IMR-90 (cell line): ENCODE data around the gene TRMO. TPM values are rescaled to one million over a fixed set of nuclear protein-coding genes. Genes with fewer than 3 reads are reported as not detected.

Experiments used
- ATAC-seq: fragments of 200-7000 bp; cut with Tn5 transposase; 2 replicates; pipeline ENCODE4 v1.9.1; 2020; ENCODE audit warnings: low read depth, mild to moderate bottlenecking, moderate library complexity
- BruUV-seq: library from RNA; stranded (reverse); fragments of 400-500 nt; replicated peaks from 2 replicates; lab custom pipeline; 2021; lab: Mats Ljungman, UMichigan
- CTCF ChIA-PET: fragments of 300-600 bp; formaldehyde crosslinking; extraction: SDS; loops from one replicate; lab custom pipeline; 2021; ENCODE audit warnings: antibody characterized with exemption; lab: Yijun Ruan, JAX
- POLR2A ChIA-PET: fragments of 300-600 bp; sonication (Branson Sonifier 250); formaldehyde crosslinking; loops from one replicate; lab custom pipeline; 2022; ENCODE audit warnings: antibody characterized with exemption; ENCODE audit not compliant: unreplicated experiment; lab: Charles Lee
- DNase-seq: peaks from one replicate; pipeline ENCODE4 v3.0.0; 2013
- H2AFZ ChIP-seq: replicated peaks from 2 replicates; pipeline ENCODE3; 2013; ENCODE audit warnings: low read length, mild to moderate bottlenecking; ENCODE audit not compliant: poor library complexity
- H2AK5ac ChIP-seq: 2 replicates; pipeline ENCODE4 v1.6.1; 2013; ENCODE audit warnings: low read depth, low read length, inconsistent platforms
- H2AK9ac ChIP-seq: replicated peaks from 2 replicates; pipeline ENCODE3; 2013; ENCODE audit warnings: mild to moderate bottlenecking, low read depth, low read length, moderate library complexity; ENCODE audit not compliant: poor library complexity
- H2BK120ac ChIP-seq: 2 replicates; pipeline ENCODE4 v1.6.1; 2013; ENCODE audit warnings: low read depth, low read length, inconsistent platforms
- H2BK15ac ChIP-seq: 3 replicates; pipeline ENCODE4 v1.6.1; 2013; ENCODE audit warnings: low read depth, low read length, inconsistent platforms
- H2BK20ac ChIP-seq: 2 replicates; pipeline ENCODE4 v1.6.1; 2013; ENCODE audit warnings: low read depth, mild to moderate bottlenecking, inconsistent platforms, low read length, moderate library complexity
- H2BK5ac ChIP-seq: 2 replicates; pipeline ENCODE4 v1.6.1; 2013; ENCODE audit warnings: mild to moderate bottlenecking, low read depth, low read length, inconsistent platforms; ENCODE audit not compliant: poor library complexity, severe bottlenecking
- H3K14ac ChIP-seq: replicated peaks from 2 replicates; pipeline ENCODE4 v1.6.1; 2013; ENCODE audit warnings: low read depth, low read length, inconsistent platforms
- H3K18ac ChIP-seq: 2 replicates; pipeline ENCODE4 v1.6.1; 2013; ENCODE audit warnings: low read depth, low read length, control low read depth
- H3K23ac ChIP-seq: 2 replicates; pipeline ENCODE4 v1.6.1; 2013; ENCODE audit warnings: low read depth, low read length, inconsistent platforms
- H3K27ac ChIP-seq: 2 replicates; pipeline ENCODE4 v1.5.1; 2013; ENCODE audit warnings: mild to moderate bottlenecking, control low read depth, low read length; ENCODE audit not compliant: insufficient read depth
- H3K27me3 ChIP-seq: 2 replicates; pipeline ENCODE4 v1.6.1; 2013; ENCODE audit warnings: low read length; ENCODE audit not compliant: control insufficient read depth, insufficient read depth
- H3K36me3 ChIP-seq: 2 replicates; pipeline ENCODE4 v1.6.1; 2013; ENCODE audit warnings: low read length, mixed read lengths; ENCODE audit not compliant: control insufficient read depth, insufficient read depth
- H3K4ac ChIP-seq: 2 replicates; pipeline ENCODE4 v1.6.1; 2013; ENCODE audit warnings: low read depth, low read length, inconsistent platforms
- H3K4me1 ChIP-seq: 2 replicates; pipeline ENCODE4 v1.6.1; 2013; ENCODE audit warnings: low read length, mixed read lengths; ENCODE audit not compliant: control insufficient read depth, insufficient read depth
- H3K4me2 ChIP-seq: 2 replicates; pipeline ENCODE4 v1.6.1; 2013; ENCODE audit warnings: low read depth, mild to moderate bottlenecking, control low read depth, low read length, moderate library complexity
- H3K4me3 ChIP-seq: 2 replicates; pipeline ENCODE4 v1.5.1; 2013; ENCODE audit warnings: low read depth, mild to moderate bottlenecking, control low read depth, low read length, moderate library complexity; ENCODE audit not compliant: insufficient read depth
- H3K56ac ChIP-seq: 2 replicates; pipeline ENCODE4 v1.6.1; 2013; ENCODE audit warnings: low read length, inconsistent platforms; ENCODE audit not compliant: insufficient read depth; ENCODE audit errors: extremely low read depth
- H3K79me1 ChIP-seq, 2 experiments: 2 replicates each; pipeline ENCODE4 v1.6.1; 2013; ENCODE audit warnings: low read length in 2 of 2, inconsistent platforms in 1 of 2, low read depth in 1 of 2
- H3K9ac ChIP-seq: 2 replicates; pipeline ENCODE4 v1.6.1; 2013; ENCODE audit warnings: low read depth, low read length, control low read depth
- H3K9me1 ChIP-seq: 2 replicates; pipeline ENCODE4 v1.6.1; 2013; ENCODE audit warnings: low read length, inconsistent platforms; ENCODE audit not compliant: insufficient read depth
- H3K9me3 ChIP-seq: 2 replicates; pipeline ENCODE4 v1.6.1; 2013; ENCODE audit warnings: low read length; ENCODE audit not compliant: control insufficient read depth, insufficient read depth
- H4K20me1 ChIP-seq: 2 replicates; pipeline ENCODE4 v1.6.1; 2013; ENCODE audit warnings: low read length, inconsistent platforms; ENCODE audit not compliant: insufficient read depth
- H4K5ac ChIP-seq: 2 replicates; pipeline ENCODE4 v1.6.1; 2013; ENCODE audit warnings: mild to moderate bottlenecking, low read depth, low read length, control low read depth
- H4K8ac ChIP-seq, 2 experiments: 2 replicates each; pipeline ENCODE4 v1.6.1; 2013; ENCODE audit warnings: low read depth in 2 of 2, low read length in 2 of 2, control low read depth in 1 of 2, inconsistent platforms in 1 of 2
- H4K91ac ChIP-seq: 2 replicates; pipeline ENCODE4 v1.6.1; 2013; ENCODE audit warnings: low read depth, low read length, inconsistent platforms; ENCODE audit not compliant: insufficient read depth
- BHLHE40 ChIP-seq: fragments of 150-350 bp; IDR thresholded peaks from 2 replicates; pipeline ENCODE4 v1.6.1; 2016; ENCODE audit warnings: mild to moderate bottlenecking, low read depth, low read length
- CEBPB ChIP-seq: IDR thresholded peaks from 2 replicates; pipeline ENCODE4 v1.6.1; 2012; ENCODE audit warnings: low read depth, low read length, improper control_type of control experiment
- CHD1 ChIP-seq: IDR thresholded peaks from 2 replicates; pipeline ENCODE4 v1.6.1; 2012; ENCODE audit warnings: low read depth, low read length, improper control_type of control experiment
- CTCF ChIP-seq: conservative IDR thresholded peaks from 2 replicates; pipeline ENCODE4 v1.5.1; 2012; ENCODE audit warnings: mild to moderate bottlenecking, low read depth, low read length, improper control_type of control experiment
- FOS ChIP-seq: fragments of 150-350 bp; IDR thresholded peaks from 2 replicates; pipeline ENCODE4 v1.6.1; 2016; ENCODE audit warnings: low read depth, low read length
- MAFK ChIP-seq: IDR thresholded peaks from 2 replicates; pipeline ENCODE4 v1.6.1; 2012; ENCODE audit warnings: low read depth, low read length, improper control_type of control experiment
- MAZ ChIP-seq: IDR thresholded peaks from 2 replicates; pipeline ENCODE4 v1.6.1; 2012; ENCODE audit warnings: low read depth, mild to moderate bottlenecking, low read length, improper control_type of control experiment, moderate library complexity, borderline replicate concordance
- MXI1 ChIP-seq: IDR thresholded peaks from 2 replicates; pipeline ENCODE4 v1.6.1; 2012; ENCODE audit warnings: low read depth, mild to moderate bottlenecking, low read length, moderate library complexity, borderline replicate concordance
- NFE2L2 ChIP-seq: fragments of 150-350 bp; IDR thresholded peaks from 2 replicates; pipeline ENCODE4 v1.6.1; 2016; ENCODE audit warnings: low read depth, mild to moderate bottlenecking, low read length
- POLR2A ChIP-seq: IDR thresholded peaks from 2 replicates; pipeline ENCODE4 v1.6.1; 2012; ENCODE audit warnings: mild to moderate bottlenecking, low read depth, low read length
- RAD21 ChIP-seq: IDR thresholded peaks from 2 replicates; pipeline ENCODE4 v1.6.1; 2012; ENCODE audit warnings: low read length, improper control_type of control experiment
- RCOR1 ChIP-seq: IDR thresholded peaks from 2 replicates; pipeline ENCODE4 v1.6.1; 2012; ENCODE audit warnings: mild to moderate bottlenecking, low read length, improper control_type of control experiment; ENCODE audit not compliant: insufficient replicate concordance
- RFX5 ChIP-seq: IDR thresholded peaks from 2 replicates; pipeline ENCODE4 v1.8.0; 2012; ENCODE audit warnings: low read depth, mild to moderate bottlenecking, low read length, moderate library complexity
- SMC3 ChIP-seq: fragments of 150-350 bp; IDR thresholded peaks from 2 replicates; pipeline ENCODE4 v1.6.1; 2016; ENCODE audit warnings: low read depth, mild to moderate bottlenecking, antibody characterized with exemption, low read length, moderate library complexity
- USF2 ChIP-seq: fragments of 150-350 bp; IDR thresholded peaks from 2 replicates; pipeline ENCODE4 v1.6.1; 2017; ENCODE audit warnings: mild to moderate bottlenecking, antibody characterized with exemption, low read length, low read depth
- dilution Hi-C: fragments of 300-500 bp; cut with HindIII; formaldehyde crosslinking; loops from one replicate; pipeline ENCODE4 v1.14.3; 2018; ENCODE audit warnings: low sequenced_read_pairs; ENCODE audit not compliant: unreplicated experiment
- in situ Hi-C: fragments of 300-500 bp; cut with MboI; formaldehyde crosslinking; loops from 3 replicates; pipeline ENCODE4 v1.14.3; 2019; ENCODE audit warnings: low sequenced_read_pairs, inconsistent platforms, mixed read lengths
- intact Hi-C: fragments of 100-400 bp; cut with micrococcal nuclease; formaldehyde crosslinking; loops from 2 replicates; pipeline ENCODE4 v1.10.0; 2022
- polyA plus RNA-seq, 3 experiments: library from polyadenylated mRNA; depleted of rRNA; stranded (reverse); fragments of >200 nt; gene quantifications; 2 replicates each; pipeline ENCODE4 v1.2.3, GENCODE V29; 2012; ENCODE audit warnings: low replicate concordance in 1 of 3
- total RNA-seq: library from RNA; depleted of rRNA; stranded (reverse); fragments of >200 nt; gene quantifications from 2 replicates; pipeline ENCODE4 v1.2.3, GENCODE V29; 2012
- TF ChIP-seq, protein P1 (sequence below): fragments of 150-350 bp; IDR thresholded peaks from 2 replicates; pipeline ENCODE4 v1.6.1; 2016; ENCODE audit warnings: low read depth, mild to moderate bottlenecking, low read length, moderate library complexity, borderline replicate concordance

TRMO gene
- total and polyA plus RNA-seq, 2 of the 4 experiments (the other 2 are of a cell fraction) = 10.2 to 19.9 TPM

DNA sequence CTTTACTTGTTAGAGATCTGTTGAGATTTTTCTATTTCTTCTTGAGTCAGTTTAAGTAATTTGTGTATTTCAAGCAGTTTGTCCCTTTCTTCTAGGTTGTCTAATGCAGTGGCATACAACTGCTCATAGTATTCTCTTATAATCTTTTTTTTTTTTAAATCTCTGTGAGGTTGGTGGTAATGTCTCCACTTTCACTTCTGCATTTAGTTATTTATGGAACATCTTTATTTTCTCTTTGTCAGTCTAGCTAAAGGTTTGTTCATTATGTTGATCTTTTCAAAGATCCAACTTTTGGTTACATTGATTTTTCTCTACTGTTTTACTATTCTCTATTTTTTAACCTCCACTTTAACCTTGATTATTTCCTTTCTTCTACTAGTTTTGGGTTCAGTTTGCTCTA is 55.5 kb downstream of the TRMO start:
- ChIA-PET POLR2A (no interaction called here), CTCF (no interaction called here)
- H2AK5ac ChIP-seq = no peak overlapping the region
- no peaks in the 10 kb centered on the region for H3K9me1 ChIP-seq
- no peak overlapping the region for H3K56ac ChIP-seq
- no peaks in the 10 kb centered on the region for H3K79me1 ChIP-seq
- H2AK9ac ChIP-seq = no peak overlapping the region
- dilution Hi-C loops = no loop called here
- H2BK15ac ChIP-seq = no peak overlapping the region
- ATAC-seq = no peak
- H2BK120ac ChIP-seq = no peak overlapping the region
- no peak overlapping the region for H2BK20ac ChIP-seq
- H2BK5ac ChIP-seq = no peak overlapping the region
- TF ChIP-seq MAZ (no peak), SMC3 (no peak), CEBPB (no peak), FOS (no peak), MAFK (no peak), RFX5 (no peak), NFE2L2 (no peak), BHLHE40 (no peak), RAD21 (no peak), POLR2A (no peak), CHD1 (no peak), USF2 (no peak), MXI1 (no peak), CTCF (no peak), RCOR1 (no peak)
- TF ChIP-seq, protein P1, sequence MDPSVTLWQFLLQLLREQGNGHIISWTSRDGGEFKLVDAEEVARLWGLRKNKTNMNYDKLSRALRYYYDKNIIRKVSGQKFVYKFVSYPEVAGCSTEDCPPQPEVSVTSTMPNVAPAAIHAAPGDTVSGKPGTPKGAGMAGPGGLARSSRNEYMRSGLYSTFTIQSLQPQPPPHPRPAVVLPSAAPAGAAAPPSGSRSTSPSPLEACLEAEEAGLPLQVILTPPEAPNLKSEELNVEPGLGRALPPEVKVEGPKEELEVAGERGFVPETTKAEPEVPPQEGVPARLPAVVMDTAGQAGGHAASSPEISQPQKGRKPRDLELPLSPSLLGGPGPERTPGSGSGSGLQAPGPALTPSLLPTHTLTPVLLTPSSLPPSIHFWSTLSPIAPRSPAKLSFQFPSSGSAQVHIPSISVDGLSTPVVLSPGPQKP = no peak
- no peak overlapping the region for H3K14ac ChIP-seq
- no peak overlapping the region for H3K9ac ChIP-seq
- H3K4me2 ChIP-seq = no peak overlapping the region
- peaks cover 39% of the 10 kb centered on the region for H3K27me3 ChIP-seq
- no peak overlapping the region for H3K23ac ChIP-seq
- H4K20me1 ChIP-seq = no peaks in the 10 kb centered on the region
- H3K9me3 ChIP-seq = peaks cover 11% of the 10 kb centered on the region; the same call in 1 of the 2 replicates
- no peak overlapping the region for H3K4me3 ChIP-seq
- in situ Hi-C loops = no loop called here
- no peak overlapping the region for H2AFZ ChIP-seq
- H4K5ac ChIP-seq = no peak overlapping the region
- DNase-seq = no peak
- no peak overlapping the region for H3K27ac ChIP-seq
- H4K91ac ChIP-seq = no peak overlapping the region
- H4K8ac ChIP-seq = no peak overlapping the region
- H3K4ac ChIP-seq = no peak overlapping the region
- no TSS peak for BruUV-seq
- no peak overlapping the region for H3K18ac ChIP-seq
- H3K36me3 ChIP-seq = no peaks in the 10 kb centered on the region
- intact Hi-C loops = no loop called here
- H3K4me1 ChIP-seq = no peaks in the 10 kb centered on the region
